IMR-90 (cell line): ENCODE data around the gene TEX28. TPM values are rescaled to one million over a fixed set of nuclear protein-coding genes. Genes with fewer than 3 reads are reported as not detected.

Source experiments
- ATAC-seq: fragments of 200-7000 bp; cut with Tn5 transposase; 2 replicates; pipeline ENCODE4 v1.9.1; 2020; ENCODE audit warnings: low read depth, mild to moderate bottlenecking, moderate library complexity
- Bru-seq: library from RNA; stranded (reverse); fragments of 400-500 nt; gene quantifications from one replicate; lab custom pipeline; 2021; lab: Mats Ljungman, UMichigan
- BruChase-seq, 2 experiments: library from RNA; stranded (reverse); fragments of 400-500 nt; gene quantifications; one replicate each; lab custom pipeline; 2021; lab: Mats Ljungman, UMichigan
- BruUV-seq: library from RNA; stranded (reverse); fragments of 400-500 nt; replicated peaks from 2 replicates; lab custom pipeline; 2021; lab: Mats Ljungman, UMichigan
- CTCF ChIA-PET: fragments of 300-600 bp; formaldehyde crosslinking; extraction: SDS; loops from one replicate; lab custom pipeline; 2021; ENCODE audit warnings: antibody characterized with exemption; lab: Yijun Ruan, JAX
- POLR2A ChIA-PET: fragments of 300-600 bp; sonication (Branson Sonifier 250); formaldehyde crosslinking; loops from one replicate; lab custom pipeline; 2022; ENCODE audit warnings: antibody characterized with exemption; ENCODE audit not compliant: unreplicated experiment; lab: Charles Lee
- DNase-seq: peaks from one replicate; pipeline ENCODE4 v3.0.0; 2013
- H2AFZ ChIP-seq: replicated peaks from 2 replicates; pipeline ENCODE3; 2013; ENCODE audit warnings: low read length, mild to moderate bottlenecking; ENCODE audit not compliant: poor library complexity
- H2AK5ac ChIP-seq: 2 replicates; pipeline ENCODE4 v1.6.1; 2013; ENCODE audit warnings: low read depth, low read length, inconsistent platforms
- H2AK9ac ChIP-seq: replicated peaks from 2 replicates; pipeline ENCODE3; 2013; ENCODE audit warnings: mild to moderate bottlenecking, low read depth, low read length, moderate library complexity; ENCODE audit not compliant: poor library complexity
- H2BK120ac ChIP-seq: 2 replicates; pipeline ENCODE4 v1.6.1; 2013; ENCODE audit warnings: low read depth, low read length, inconsistent platforms
- H2BK15ac ChIP-seq: 3 replicates; pipeline ENCODE4 v1.6.1; 2013; ENCODE audit warnings: low read depth, low read length, inconsistent platforms
- H2BK20ac ChIP-seq: 2 replicates; pipeline ENCODE4 v1.6.1; 2013; ENCODE audit warnings: low read depth, mild to moderate bottlenecking, inconsistent platforms, low read length, moderate library complexity
- H2BK5ac ChIP-seq: 2 replicates; pipeline ENCODE4 v1.6.1; 2013; ENCODE audit warnings: mild to moderate bottlenecking, low read depth, low read length, inconsistent platforms; ENCODE audit not compliant: poor library complexity, severe bottlenecking
- H3K14ac ChIP-seq: replicated peaks from 2 replicates; pipeline ENCODE4 v1.6.1; 2013; ENCODE audit warnings: low read depth, low read length, inconsistent platforms
- H3K18ac ChIP-seq: 2 replicates; pipeline ENCODE4 v1.6.1; 2013; ENCODE audit warnings: low read depth, low read length, control low read depth
- H3K23ac ChIP-seq: 2 replicates; pipeline ENCODE4 v1.6.1; 2013; ENCODE audit warnings: low read depth, low read length, inconsistent platforms
- H3K27ac ChIP-seq: 2 replicates; pipeline ENCODE4 v1.5.1; 2013; ENCODE audit warnings: mild to moderate bottlenecking, control low read depth, low read length; ENCODE audit not compliant: insufficient read depth
- H3K27me3 ChIP-seq: 2 replicates; pipeline ENCODE4 v1.6.1; 2013; ENCODE audit warnings: low read length; ENCODE audit not compliant: control insufficient read depth, insufficient read depth
- H3K36me3 ChIP-seq: 2 replicates; pipeline ENCODE4 v1.6.1; 2013; ENCODE audit warnings: low read length, mixed read lengths; ENCODE audit not compliant: control insufficient read depth, insufficient read depth
- H3K4ac ChIP-seq: 2 replicates; pipeline ENCODE4 v1.6.1; 2013; ENCODE audit warnings: low read depth, low read length, inconsistent platforms
- H3K4me1 ChIP-seq: 2 replicates; pipeline ENCODE4 v1.6.1; 2013; ENCODE audit warnings: low read length, mixed read lengths; ENCODE audit not compliant: control insufficient read depth, insufficient read depth
- H3K4me2 ChIP-seq: 2 replicates; pipeline ENCODE4 v1.6.1; 2013; ENCODE audit warnings: low read depth, mild to moderate bottlenecking, control low read depth, low read length, moderate library complexity
- H3K4me3 ChIP-seq: 2 replicates; pipeline ENCODE4 v1.5.1; 2013; ENCODE audit warnings: low read depth, mild to moderate bottlenecking, control low read depth, low read length, moderate library complexity; ENCODE audit not compliant: insufficient read depth
- H3K56ac ChIP-seq: 2 replicates; pipeline ENCODE4 v1.6.1; 2013; ENCODE audit warnings: low read length, inconsistent platforms; ENCODE audit not compliant: insufficient read depth; ENCODE audit errors: extremely low read depth
- H3K79me1 ChIP-seq, 2 experiments: 2 replicates each; pipeline ENCODE4 v1.6.1; 2013; ENCODE audit warnings: low read length in 2 of 2, inconsistent platforms in 1 of 2, low read depth in 1 of 2
- H3K9ac ChIP-seq: 2 replicates; pipeline ENCODE4 v1.6.1; 2013; ENCODE audit warnings: low read depth, low read length, control low read depth
- H3K9me1 ChIP-seq: 2 replicates; pipeline ENCODE4 v1.6.1; 2013; ENCODE audit warnings: low read length, inconsistent platforms; ENCODE audit not compliant: insufficient read depth
- H3K9me3 ChIP-seq: 2 replicates; pipeline ENCODE4 v1.6.1; 2013; ENCODE audit warnings: low read length; ENCODE audit not compliant: control insufficient read depth, insufficient read depth
- H4K20me1 ChIP-seq: 2 replicates; pipeline ENCODE4 v1.6.1; 2013; ENCODE audit warnings: low read length, inconsistent platforms; ENCODE audit not compliant: insufficient read depth
- H4K5ac ChIP-seq: 2 replicates; pipeline ENCODE4 v1.6.1; 2013; ENCODE audit warnings: mild to moderate bottlenecking, low read depth, low read length, control low read depth
- H4K8ac ChIP-seq, 2 experiments: 2 replicates each; pipeline ENCODE4 v1.6.1; 2013; ENCODE audit warnings: low read depth in 2 of 2, low read length in 2 of 2, control low read depth in 1 of 2, inconsistent platforms in 1 of 2
- H4K91ac ChIP-seq: 2 replicates; pipeline ENCODE4 v1.6.1; 2013; ENCODE audit warnings: low read depth, low read length, inconsistent platforms; ENCODE audit not compliant: insufficient read depth
- CEBPB ChIP-seq: IDR thresholded peaks from 2 replicates; pipeline ENCODE4 v1.6.1; 2012; ENCODE audit warnings: low read depth, low read length, improper control_type of control experiment
- CHD1 ChIP-seq: IDR thresholded peaks from 2 replicates; pipeline ENCODE4 v1.6.1; 2012; ENCODE audit warnings: low read depth, low read length, improper control_type of control experiment
- ELK1 ChIP-seq: fragments of 150-350 bp; IDR thresholded peaks from 2 replicates; pipeline ENCODE4 v1.6.1; 2016; ENCODE audit warnings: low read depth, mild to moderate bottlenecking, low read length, moderate library complexity, borderline replicate concordance
- FOS ChIP-seq: fragments of 150-350 bp; IDR thresholded peaks from 2 replicates; pipeline ENCODE4 v1.6.1; 2016; ENCODE audit warnings: low read depth, low read length
- MAZ ChIP-seq: IDR thresholded peaks from 2 replicates; pipeline ENCODE4 v1.6.1; 2012; ENCODE audit warnings: low read depth, mild to moderate bottlenecking, low read length, improper control_type of control experiment, moderate library complexity, borderline replicate concordance
- MXI1 ChIP-seq: IDR thresholded peaks from 2 replicates; pipeline ENCODE4 v1.6.1; 2012; ENCODE audit warnings: low read depth, mild to moderate bottlenecking, low read length, moderate library complexity, borderline replicate concordance
- RAD21 ChIP-seq: IDR thresholded peaks from 2 replicates; pipeline ENCODE4 v1.6.1; 2012; ENCODE audit warnings: low read length, improper control_type of control experiment
- RCOR1 ChIP-seq: IDR thresholded peaks from 2 replicates; pipeline ENCODE4 v1.6.1; 2012; ENCODE audit warnings: mild to moderate bottlenecking, low read length, improper control_type of control experiment; ENCODE audit not compliant: insufficient replicate concordance
- RFX5 ChIP-seq: IDR thresholded peaks from 2 replicates; pipeline ENCODE4 v1.8.0; 2012; ENCODE audit warnings: low read depth, mild to moderate bottlenecking, low read length, moderate library complexity
- SMC3 ChIP-seq: fragments of 150-350 bp; IDR thresholded peaks from 2 replicates; pipeline ENCODE4 v1.6.1; 2016; ENCODE audit warnings: low read depth, mild to moderate bottlenecking, antibody characterized with exemption, low read length, moderate library complexity
- USF2 ChIP-seq: fragments of 150-350 bp; IDR thresholded peaks from 2 replicates; pipeline ENCODE4 v1.6.1; 2017; ENCODE audit warnings: mild to moderate bottlenecking, antibody characterized with exemption, low read length, low read depth
- WGBS, 2 experiments: methylation state at CpG; one replicate each; pipeline versions ENCODE4 v1.1.5 to v1.1.7; 2013; ENCODE audit warnings: missing lambda C conversion rate in 2 of 2; ENCODE audit not compliant: insufficient read length in 1 of 2; ENCODE audit errors: extremely low coverage in 2 of 2; 5-methylcytosine and 5-hydroxymethylcytosine counted together
- dilution Hi-C: fragments of 300-500 bp; cut with HindIII; formaldehyde crosslinking; loops from one replicate; pipeline ENCODE4 v1.14.3; 2018; ENCODE audit warnings: low sequenced_read_pairs; ENCODE audit not compliant: unreplicated experiment
- in situ Hi-C: fragments of 300-500 bp; cut with MboI; formaldehyde crosslinking; loops from 3 replicates; pipeline ENCODE4 v1.14.3; 2019; ENCODE audit warnings: low sequenced_read_pairs, inconsistent platforms, mixed read lengths
- intact Hi-C: fragments of 100-400 bp; cut with micrococcal nuclease; formaldehyde crosslinking; loops from 2 replicates; pipeline ENCODE4 v1.10.0; 2022
- long read RNA-seq: library from polyadenylated mRNA; unstranded; transcript quantifications from one replicate; pipeline ENCODE4 v2.0.0, GENCODE V29; 2021; ENCODE audit not compliant: unreplicated experiment
- polyA plus RNA-seq, 3 experiments: library from polyadenylated mRNA; depleted of rRNA; stranded (reverse); fragments of >200 nt; gene quantifications; 2 replicates each; pipeline ENCODE4 v1.2.3, GENCODE V29; 2012; ENCODE audit warnings: low replicate concordance in 1 of 3
- total RNA-seq: library from RNA; depleted of rRNA; stranded (reverse); fragments of >200 nt; gene quantifications from 2 replicates; pipeline ENCODE4 v1.2.3, GENCODE V29; 2012; rRNA removed

Gene TEX28
- not detected in 2 replicates for total RNA-seq
- polyA plus RNA-seq (2012; rRNA removed): not detected in 2 replicates
- not detected in 2 replicates for polyA plus RNA-seq (2012; cell fraction: cytosol; rRNA removed)
- polyA plus RNA-seq (2012; cell fraction: nucleus; rRNA removed; ENCODE audit: low replicate concordance): not detected in 2 replicates
- not detected for Bru-seq, nascent RNA
- not detected for BruChase-seq, experiment 1, labeled RNA remaining after a 6-hour chase
- not detected for BruChase-seq, experiment 2, labeled RNA remaining after a 2-hour chase
- long read RNA-seq: 0 reads

GRCh38 chrX:154294791-154295574 is at the start of gene TEX28:
Gene TEX28 (minus strand): TSS chrX:154295124. CDS start chrX:154292117, 3,007 bp downstream.
- H4K91ac ChIP-seq: no peak within 1 kb of the TSS
- no peak within 1 kb of the TSS for H4K5ac ChIP-seq
- CTCF ChIA-PET: no interaction called here
- no peak within 1 kb of the TSS for H2AK9ac ChIP-seq
- BruUV-seq: no TSS peak
- peak within 1 kb of the TSS; percentile 43 for H2AFZ ChIP-seq
- no peaks in the 10 kb centered on the region for H4K20me1 ChIP-seq
- no peaks in the 10 kb centered on the region for H3K9me1 ChIP-seq
- no peak within 1 kb of the TSS for H2BK15ac ChIP-seq
- H3K4me1 ChIP-seq: no peaks in the 10 kb centered on the region
- no peak within 1 kb of the TSS for H3K56ac ChIP-seq
- no peaks in the 10 kb centered on the region for H3K79me1 ChIP-seq
- no peak within 1 kb of the TSS for H3K27ac ChIP-seq
- peaks cover 4% of the 10 kb centered on the region; the same call in 1 of the 2 replicates for H3K9me3 ChIP-seq
- DNase-seq: no peak
- H3K4me2 ChIP-seq: no peak within 1 kb of the TSS
- POLR2A ChIA-PET: no interaction called here
- no peak for ATAC-seq
- TF ChIP-seq FOS (no peak), MAZ (no peak), USF2 (no peak), CHD1 (no peak), RCOR1 (no peak), RFX5 (no peak), ELK1 (no peak), MXI1 (no peak), SMC3 (no peak), CEBPB (no peak), RAD21 (no peak)
- H3K36me3 ChIP-seq: no peaks in the 10 kb centered on the region
- dilution Hi-C loops: no loop called here
- no peak within 1 kb of the TSS for H2BK120ac ChIP-seq
- 92% methylated on average over 9 of the region's 39 CpGs; no CpG with 5 or more reads in 1 of the 2 experiments for WGBS, 2 experiments
- in situ Hi-C loops: no loop called here
- H3K18ac ChIP-seq: no peak within 1 kb of the TSS
- H3K4me3 ChIP-seq: no peak within 1 kb of the TSS
- intact Hi-C loops: no loop called here
- H3K27me3 ChIP-seq: no peaks in the 10 kb centered on the region
- no peak within 1 kb of the TSS for H4K8ac ChIP-seq
- H2BK20ac ChIP-seq: no peak within 1 kb of the TSS
- H3K23ac ChIP-seq: no peak within 1 kb of the TSS
- H3K4ac ChIP-seq: no peak within 1 kb of the TSS
- no peak within 1 kb of the TSS for H3K14ac ChIP-seq
- no peak within 1 kb of the TSS for H2BK5ac ChIP-seq
- no peak within 1 kb of the TSS for H2AK5ac ChIP-seq
- H3K9ac ChIP-seq: no peak within 1 kb of the TSS
